HG03280 (cell line): ENCODE data around the gene AHCYL2.
"Not testable (repeated sequence)": the region's sequence is repeated elsewhere in the genome, so short reads cannot be mapped to it uniquely, and the experiment has no call there.

Source experiments
- ATAC-seq: cut with Tn5 transposase; IDR thresholded peaks from one replicate; pipeline ENCODE4 v1.9.1; 2021; ENCODE audit warnings: mild to moderate bottlenecking, moderate library complexity; ENCODE audit not compliant: unreplicated experiment

Gene AHCYL2

DNA sequence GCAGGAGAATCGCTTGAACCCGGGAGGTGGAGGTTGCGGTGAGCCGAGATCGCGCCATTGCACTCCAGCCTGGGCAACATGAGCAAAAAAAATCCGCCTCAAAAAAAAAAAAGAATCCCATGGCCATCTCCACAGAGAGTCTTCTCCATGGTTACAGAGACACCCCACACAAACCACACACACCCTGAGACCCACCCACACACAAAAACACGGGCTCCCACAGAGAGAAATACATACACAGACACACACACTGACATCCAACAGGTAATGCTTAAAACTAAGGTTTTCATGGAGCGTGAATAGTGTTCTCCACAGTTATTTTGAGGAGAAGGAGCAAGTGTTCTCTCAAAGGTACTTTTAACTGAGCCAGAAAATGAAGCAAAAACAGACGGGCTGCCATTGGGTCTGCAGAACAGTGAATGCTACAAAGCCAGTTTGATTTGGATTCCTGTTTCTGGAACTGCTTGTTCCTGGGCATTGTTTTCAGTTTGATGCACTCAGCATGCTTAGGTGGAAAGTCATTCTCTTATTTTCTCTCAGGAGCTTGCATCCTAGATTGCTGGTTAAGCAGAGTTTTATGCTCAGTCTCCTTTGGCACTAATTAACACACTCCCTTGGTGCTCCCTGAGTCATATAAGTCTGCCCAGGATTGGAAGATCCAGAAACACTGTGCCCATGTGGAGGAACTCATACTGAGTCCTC, 15.4 kb downstream of the AHCYL2 start:
- no peak for ATAC-seq

DNA sequence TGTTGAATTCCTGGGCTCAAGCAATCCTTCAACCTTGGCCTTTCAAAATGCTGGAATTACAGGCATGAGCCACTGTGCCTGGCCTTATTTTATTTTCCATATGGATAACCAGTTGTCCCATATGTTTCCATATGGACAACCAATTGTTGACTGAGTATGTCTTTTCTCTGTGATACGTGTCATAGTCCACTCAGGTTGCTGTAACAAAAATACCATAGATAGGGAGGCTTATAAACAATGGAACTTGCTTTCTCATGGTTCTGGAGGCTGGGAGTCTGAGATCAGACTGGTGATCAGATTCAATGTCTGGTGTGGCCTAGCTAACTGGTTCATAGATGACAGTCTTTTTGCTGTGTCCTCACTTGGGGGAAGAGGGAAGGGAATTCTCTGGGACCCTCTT, 19.4 kb downstream of the AHCYL2 start:
- no peak for ATAC-seq

DNA sequence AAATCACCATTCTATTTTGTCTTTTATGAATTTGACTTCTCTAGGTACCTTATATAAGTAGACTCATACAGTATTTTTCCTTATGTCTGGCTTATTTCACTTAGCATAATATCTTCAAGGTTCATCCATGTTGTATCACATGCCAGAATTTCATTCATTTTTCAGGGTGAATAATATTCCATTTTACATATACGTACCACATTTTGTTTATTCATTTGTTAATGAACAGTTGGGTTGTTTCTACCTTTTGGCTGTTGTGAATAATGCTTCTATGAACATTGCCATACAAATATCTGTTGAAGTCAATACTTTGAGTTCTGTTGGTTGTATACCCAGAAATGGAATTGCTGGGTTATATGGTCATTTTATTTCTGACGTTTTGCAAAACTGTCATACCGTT, 20.7 kb downstream of the AHCYL2 start:
- no peak for ATAC-seq

DNA sequence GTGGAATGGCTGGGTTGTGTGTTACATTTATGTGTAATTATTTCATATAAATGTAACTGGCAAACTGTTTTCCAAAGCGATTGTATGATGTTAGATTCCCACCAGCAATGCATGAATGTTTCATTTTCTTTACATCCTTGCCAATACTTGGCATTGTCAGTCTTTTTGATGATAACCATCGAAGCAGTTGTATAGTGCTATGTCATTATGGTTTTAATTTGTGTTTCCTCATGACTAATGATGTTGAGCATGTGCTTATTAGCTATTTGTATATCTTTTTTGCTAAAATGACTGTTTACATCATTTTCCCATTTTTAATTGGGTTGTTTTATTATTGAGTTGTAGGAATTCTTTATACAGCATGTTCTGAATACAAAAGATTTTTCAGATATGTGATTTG, 22.3 kb downstream of the AHCYL2 start:
- ATAC-seq = no peak

DNA sequence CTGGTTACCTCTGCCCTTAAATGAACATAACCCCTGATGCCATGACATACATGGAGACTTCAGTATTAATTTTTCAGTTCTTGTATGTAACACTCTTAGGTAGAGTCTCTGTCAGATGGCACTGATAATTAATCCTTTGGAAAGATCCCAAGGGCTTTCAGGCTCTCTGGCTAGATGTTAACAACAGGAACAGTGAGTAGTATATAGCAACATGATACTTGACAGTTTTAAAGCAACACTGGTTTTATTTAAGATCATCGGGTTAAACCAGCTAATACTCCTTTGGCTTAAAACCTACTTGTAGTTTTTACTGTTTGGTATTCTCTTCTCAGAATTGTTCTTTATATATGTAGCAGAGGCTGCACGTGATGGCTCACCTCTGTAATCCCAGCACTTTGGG, 27.3 kb downstream of the AHCYL2 start:
- ATAC-seq = no peak

DNA sequence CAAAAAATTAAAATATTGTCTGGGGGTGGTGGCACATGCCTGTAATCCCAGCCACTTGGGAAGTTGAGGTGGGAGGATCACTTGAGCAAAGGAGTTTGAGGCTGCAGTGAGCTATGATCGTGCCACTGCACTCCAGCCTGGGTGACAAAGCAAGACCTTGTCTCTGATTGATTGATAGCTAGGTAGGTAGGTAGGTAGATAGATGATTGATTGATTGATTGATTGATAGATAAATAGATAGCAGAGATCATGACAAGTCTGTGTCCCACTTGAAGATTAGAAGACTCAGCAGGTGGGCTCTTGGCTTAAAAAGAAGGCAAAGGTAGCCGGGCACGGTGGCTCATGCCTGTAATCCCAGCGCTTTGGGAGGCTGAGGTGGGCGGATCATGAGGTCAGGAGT, 27.8 kb downstream of the AHCYL2 start:
- ATAC-seq = not testable (repeated sequence)

DNA sequence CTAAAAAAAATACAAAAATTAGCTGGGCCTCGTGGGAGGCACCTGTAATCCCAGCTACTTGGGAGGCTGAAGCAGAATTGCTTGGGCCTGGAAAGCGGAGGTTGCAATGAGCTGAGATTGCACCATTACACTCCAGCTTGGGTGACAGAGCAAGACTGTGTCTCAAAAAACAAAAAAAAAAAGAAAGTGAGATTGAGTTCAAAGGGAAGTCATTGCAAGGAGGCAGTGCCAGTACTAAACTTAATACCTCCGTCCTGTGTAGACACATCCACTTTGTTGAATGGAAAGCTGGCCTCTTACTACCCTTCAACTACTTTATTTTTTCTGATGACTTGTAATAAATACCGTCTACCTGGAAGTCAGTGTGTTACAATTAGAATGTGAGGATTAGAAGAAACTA, 31.0 kb downstream of the AHCYL2 start:
- no peak for ATAC-seq

DNA sequence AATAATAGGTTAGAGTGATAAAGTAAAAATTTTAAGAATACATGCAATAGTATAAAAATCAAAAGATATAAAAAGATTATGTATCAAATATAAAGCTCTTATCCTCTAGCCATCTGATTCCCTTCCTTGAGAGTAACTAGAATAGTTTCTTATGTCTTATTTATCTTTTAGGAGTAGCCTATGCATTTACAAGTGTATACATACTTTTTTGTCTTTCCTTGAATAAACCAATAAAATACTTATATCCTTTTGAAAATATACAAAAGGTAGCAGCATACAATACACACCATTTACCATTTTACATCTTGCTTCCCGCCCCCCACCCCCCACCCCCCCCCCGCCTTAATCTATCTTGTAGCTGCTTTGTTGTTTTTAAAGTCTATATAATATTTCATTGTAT, 31.4 kb downstream of the AHCYL2 start:
- ATAC-seq = no peak

DNA sequence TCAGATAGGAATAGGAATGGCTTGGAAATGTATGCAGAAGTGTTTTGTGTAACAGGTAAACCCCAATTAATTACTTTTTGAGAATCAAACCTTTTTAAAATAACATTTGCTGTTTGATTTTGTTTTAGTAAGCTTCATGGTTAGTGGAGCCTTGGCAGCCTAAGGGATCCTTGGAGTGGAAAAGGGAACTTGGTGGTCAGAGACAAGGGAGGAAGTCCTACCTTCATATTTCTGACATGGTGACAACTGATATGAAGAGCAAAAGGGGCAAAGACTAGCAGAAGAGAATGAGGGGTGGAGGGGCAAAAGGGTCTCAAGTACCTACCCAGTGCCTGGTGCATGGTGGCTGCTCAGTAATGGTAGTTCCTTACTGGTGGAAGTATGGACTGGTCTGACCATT, 32.3 kb downstream of the AHCYL2 start:
- ATAC-seq = no peak

DNA sequence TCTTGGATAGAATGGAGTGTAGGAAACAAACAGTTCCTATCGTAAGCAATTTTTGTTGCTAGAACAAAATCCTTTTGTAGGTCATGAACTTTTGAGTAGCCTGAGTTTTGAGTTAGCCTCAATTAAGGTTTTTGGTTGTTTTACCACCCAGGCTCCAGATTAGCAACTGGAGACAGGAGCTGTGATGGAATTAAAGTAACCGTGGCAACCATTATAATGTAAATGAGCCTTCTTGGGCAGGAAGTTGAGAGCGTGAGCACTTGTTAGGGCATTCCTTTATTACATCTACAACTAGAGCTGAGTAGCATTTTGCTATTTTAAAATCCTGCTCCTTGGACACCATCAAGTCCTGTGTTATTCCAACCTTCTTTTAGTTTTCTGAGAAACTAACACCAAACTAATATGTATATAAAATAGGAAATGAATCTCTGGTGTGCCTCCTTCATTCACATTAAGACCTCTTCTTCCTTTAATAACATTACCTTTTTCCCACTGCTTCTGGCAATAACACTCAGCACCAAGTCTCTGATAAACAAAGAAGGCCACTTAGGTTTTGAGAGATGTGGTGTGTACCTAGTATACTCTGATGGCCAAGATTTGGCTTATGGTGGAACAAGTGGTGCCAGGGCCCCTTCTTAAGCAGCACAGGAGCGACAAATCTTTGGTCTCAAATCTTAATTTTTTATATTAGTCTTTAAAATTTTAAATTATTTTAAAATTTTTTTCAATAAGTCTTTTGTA, 34.0 kb downstream of the AHCYL2 start:
- no peak for ATAC-seq

DNA sequence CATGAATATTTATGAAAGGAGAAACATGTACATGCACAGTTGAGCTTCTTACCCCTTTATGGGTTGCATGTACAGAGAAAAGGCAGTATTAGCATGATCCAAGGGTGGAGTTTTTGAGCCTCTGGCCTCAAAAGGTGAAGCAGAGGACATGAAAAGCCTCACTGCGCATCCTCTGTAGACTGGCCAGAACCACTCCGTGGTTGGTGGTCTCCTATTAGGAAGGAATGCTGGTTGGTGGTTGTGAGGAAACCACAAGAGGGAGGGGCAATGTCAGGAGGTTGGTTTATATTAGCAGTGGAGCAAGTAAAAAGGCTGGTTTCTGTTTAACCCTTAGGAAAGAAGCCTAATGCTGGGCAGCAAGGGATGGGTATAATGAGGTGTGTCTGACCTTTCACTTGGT, 37.5 kb downstream of the AHCYL2 start:
- ATAC-seq = no peak

DNA sequence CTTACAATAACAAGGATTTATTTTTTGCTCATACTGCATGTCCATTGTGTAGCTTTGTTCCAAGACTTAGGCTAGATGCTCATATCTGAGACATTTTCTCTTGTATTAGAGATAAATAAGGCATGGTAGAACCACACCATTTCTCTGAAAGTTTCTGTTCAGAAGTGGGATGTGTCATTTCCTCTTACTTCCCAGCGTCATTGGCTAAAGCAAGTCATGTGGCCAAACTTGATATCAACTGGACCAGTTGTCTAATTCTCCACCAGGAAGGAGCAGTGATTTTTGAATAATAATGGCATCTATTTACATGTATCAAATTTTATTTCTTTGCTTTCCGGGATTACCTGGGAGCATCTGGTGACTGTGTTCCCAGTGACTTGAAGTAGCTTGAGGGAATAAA, 38.3 kb downstream of the AHCYL2 start:
- no peak for ATAC-seq

DNA sequence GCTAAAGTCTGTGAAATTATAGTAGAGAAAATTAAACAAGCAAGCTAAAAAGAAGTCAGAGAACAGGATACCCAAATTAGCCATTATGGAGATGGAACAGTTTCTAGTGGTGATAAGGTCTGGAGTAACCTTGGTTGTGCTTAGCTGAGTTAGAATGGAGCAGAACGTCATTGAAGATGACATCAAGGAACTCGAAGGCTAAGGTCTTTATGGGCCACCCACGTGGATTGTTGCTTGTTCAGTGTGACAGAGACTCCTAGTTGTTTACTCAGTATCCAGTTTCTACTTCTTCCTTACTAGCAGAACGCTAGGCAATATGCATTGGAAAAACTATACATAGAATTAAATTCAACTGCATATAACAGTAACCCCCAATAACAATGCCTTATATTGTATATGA, 39.7 kb downstream of the AHCYL2 start:
- ATAC-seq = no peak

DNA sequence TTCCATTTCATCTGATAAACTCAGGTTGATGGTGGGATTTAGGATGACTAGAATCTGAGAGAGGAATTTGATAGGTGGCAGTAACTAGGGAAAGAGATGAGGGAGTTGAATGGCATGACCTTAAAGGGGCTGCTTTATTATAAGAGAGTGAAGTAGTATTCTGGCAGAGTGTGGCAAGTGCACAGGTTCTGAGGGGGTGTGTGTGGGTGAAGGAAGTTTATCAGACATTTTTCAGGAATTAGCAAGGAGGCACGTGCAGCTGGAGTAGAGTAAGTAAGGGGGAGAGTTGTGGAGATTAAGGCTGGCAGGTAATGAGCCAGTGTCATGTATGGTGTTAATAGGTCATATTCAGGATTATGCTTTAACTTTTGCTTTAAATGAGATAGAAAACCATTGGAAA, 40.5 kb downstream of the AHCYL2 start:
- no peak for ATAC-seq

DNA sequence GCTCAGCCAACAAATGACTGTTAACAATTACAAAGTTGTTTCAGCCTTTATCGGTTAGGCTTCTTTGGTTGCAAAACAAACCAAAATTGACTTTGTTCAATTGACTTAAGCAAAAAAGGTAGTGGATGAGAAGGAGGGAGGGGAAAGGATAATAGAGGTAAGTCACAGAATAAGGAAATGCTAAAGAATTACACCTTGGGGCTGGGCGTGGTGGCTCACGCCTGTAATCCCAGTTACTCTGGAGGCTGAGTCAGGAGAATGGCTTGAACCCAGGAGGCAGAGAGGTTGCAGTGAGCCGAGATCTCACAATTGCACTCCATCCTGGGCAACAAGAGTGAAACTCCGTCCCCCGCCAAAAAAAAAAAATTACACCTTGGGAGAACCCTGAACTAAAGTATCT, 41.4 kb downstream of the AHCYL2 start:
- no peak for ATAC-seq

DNA sequence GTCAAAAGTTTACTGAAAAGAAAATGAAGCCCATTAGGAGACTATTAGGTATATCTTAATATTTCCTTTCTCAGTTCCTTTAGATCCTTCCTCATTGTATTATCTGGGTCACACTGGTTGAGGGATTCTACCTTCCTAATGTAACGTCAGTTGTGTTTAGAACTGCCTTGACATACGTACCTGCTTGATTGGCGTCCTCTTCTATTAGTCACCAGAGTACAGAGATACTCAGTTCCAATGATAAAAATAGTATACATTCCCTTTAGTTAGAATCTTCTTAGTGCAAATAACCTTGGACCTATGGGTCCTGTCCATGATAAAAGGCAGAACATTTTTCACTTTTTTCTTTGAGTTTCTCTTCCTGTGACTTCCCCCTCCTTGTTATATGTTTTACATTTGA, 45.2 kb downstream of the AHCYL2 start:
- no peak for ATAC-seq

DNA sequence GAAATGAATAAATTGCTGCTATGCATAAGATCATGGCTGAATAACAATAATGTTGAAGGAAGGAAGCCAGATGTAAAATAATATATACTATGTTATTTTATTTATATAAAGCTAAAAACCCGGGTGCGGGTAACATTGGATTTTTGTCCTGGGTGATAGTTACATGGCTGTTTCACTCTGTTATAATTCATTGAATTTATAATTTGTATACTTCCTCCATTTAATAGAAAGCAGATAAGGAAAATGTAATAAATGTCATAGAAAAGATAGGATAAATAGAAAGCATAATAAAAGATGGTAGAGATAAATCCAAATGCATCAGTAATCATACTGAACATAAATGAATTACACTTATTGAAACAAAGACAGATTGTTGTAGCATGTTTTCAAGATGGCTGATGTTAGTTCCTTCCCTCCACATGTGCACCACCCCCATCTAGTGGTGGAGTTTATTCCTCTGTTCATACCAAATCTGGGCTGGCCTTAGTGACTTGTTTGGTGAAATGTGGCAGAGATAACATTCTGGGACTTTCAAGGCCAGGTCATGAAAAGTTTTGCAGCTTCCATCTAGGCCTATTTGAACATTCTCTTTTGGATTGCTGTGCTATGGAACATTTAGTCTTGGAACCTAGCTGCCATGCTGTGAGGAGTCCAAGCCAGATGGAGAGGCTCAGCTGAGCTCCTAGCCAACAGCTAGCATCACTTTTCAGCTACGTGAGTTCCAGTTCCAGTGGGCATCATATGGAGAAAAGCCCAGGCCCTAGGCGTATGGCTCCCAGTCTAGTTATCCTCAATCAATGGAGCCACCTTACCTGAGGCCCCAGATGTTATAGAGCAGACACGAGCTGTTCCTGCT, 46.9 kb downstream of the AHCYL2 start:
- no peak for ATAC-seq

DNA sequence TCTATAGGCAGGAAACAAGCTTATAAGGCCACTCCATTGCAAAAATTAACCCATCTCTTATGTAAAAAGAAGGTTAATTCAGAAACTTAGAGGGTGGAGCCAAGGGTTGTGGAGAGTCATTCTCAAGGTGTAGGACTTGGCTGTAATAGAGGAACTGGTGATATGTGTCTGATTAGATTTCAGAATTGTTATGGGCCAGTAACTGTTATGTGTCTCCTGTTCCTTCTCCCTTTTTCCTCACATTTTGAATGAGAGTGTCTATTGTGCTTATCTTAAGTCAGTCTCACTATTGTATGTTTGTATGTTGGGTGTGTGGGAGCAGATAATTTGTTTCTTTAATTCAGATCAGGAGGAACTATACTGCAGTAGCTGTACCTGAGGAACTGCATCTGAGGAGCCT, 49.1 kb downstream of the AHCYL2 start:
- ATAC-seq = no peak

DNA sequence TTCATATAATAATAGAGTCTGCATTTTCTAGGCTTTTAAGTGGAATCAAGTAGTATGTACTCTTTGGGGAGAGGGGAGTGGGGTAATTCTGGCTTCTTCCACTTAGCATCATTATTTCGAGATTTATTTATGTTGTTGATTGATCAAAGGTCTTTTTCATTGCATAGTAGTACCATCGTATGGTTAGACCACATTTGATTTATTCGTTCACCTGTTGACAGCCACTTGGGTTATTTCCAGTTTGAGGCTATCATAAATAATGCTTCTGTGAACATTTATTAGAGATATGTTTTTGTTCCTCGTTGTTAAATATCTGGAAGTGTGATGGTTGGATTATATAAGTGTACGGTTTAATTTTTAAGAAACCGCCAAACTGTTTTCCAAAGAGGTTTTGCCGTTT, 52.8 kb downstream of the AHCYL2 start:
- no peak for ATAC-seq

DNA sequence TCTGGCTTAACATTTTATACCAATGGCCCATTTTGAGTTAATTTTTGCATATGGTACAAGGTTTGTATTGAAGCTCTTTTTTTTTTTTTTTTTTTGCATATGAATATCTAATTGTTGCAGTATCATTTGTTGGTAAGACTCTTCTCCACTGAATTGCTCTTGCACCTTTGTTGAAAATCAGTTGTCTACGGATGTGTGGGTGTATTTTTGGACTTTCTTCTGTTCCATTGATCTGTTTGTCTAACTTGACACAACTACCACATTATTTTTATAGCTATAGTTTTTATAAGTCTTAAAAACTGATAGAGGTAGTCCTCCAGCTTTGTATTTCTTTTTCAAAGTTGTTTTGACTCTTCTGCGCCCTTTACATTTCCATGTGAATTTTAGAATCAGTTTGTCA, 53.9 kb downstream of the AHCYL2 start:
- no peak for ATAC-seq

DNA sequence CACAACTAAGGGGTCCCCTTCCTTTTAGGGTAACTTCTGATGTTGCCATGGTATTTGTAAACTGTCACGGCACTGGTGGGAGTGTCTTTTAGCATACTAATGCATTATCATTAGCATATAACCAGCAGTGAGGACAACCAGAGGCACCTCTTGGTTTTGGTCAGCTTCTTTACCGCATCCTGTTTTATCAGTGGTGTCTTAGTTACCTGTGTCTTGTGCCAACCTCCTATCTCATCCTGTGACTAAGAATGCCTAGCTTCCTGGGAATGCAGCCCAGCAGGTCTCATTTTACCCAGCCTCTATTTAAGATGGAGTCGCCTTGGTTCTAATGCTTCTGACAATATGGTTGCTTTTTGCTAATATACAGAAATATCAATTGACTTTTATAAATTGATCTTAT, 54.9 kb downstream of the AHCYL2 start:
- no peak for ATAC-seq

DNA sequence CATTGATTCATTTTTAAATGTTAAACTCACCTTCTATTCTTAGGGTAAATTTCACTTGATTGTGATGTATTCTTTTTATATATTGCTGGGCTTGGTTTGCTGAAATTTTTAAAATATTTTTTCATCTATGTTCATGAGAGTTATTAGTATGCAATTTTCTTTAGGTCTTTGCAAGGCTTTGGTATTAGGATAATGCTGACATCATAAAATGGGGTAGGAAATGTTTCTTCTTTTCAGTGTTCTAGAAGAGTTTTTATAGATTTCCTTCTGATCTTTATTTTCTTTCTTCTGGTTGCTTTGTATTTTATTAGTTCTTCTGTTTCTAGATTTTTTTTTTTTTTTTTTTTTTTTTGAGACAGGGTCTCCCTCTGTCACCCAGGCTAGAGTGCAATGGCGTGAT, 56.3 kb downstream of the AHCYL2 start:
- no peak for ATAC-seq
